ENCODE results near the gene IL17F.

GRCh38 chr6:52230685-52231084, 13.6 kb downstream of the IL17F start:
- TF ChIP-seq POLR2A (IDR thresholded peaks at IDR 0.05; ENCODE audit: control extremely low read depth in 1 of 2, low read depth in 2 of 2, low read length in 2 of 2) = no peak
- TF ChIP-seq EGR1 (IDR thresholded peaks at IDR 0.05; ENCODE audit: borderline replicate concordance, low read depth, low read length) = no peak
- TF ChIP-seq MAX (IDR thresholded peaks at IDR 0.05) = no peak
- TF ChIP-seq CTCF (IDR thresholded peaks at IDR 0.05; ENCODE audit: control extremely low read depth in 1 of 3, insufficient read depth in 1 of 3, low read depth in 1 of 3, low read length in 3 of 3) = no peak
- no peak for TF ChIP-seq ATF2 (IDR thresholded peaks at IDR 0.05; ENCODE audit: low read length)
- TF ChIP-seq SP1 (IDR thresholded peaks at IDR 0.05; ENCODE audit: low read depth, low read length) = no peak
- no peak for TF ChIP-seq CHD7 (IDR thresholded peaks at IDR 0.05; ENCODE audit: insufficient replicate concordance, low read length)
- no peak for TF ChIP-seq GTF2F1 (IDR thresholded peaks at IDR 0.05; ENCODE audit: borderline replicate concordance, low read depth, low read length)
